GM18951 (cell line): ENCODE data around the gene GALNT11.

ENCODE experiments used
- POLR2A ChIP-seq: IDR thresholded peaks from 4 replicates; pipeline ENCODE4 v1.6.1; 2011; ENCODE audit warnings: mild to moderate bottlenecking; ENCODE audit not compliant: insufficient read length, insufficient read depth; ENCODE audit errors: extremely low read depth
- in situ Hi-C: fragments of 300-500 bp; cut with MboI; formaldehyde crosslinking; loops from one replicate; pipeline ENCODE4 v1.12.0; 2022; ENCODE audit warnings: low sequenced_read_pairs, mixed read lengths, inconsistent platforms; ENCODE audit not compliant: unreplicated experiment

The GALNT11 gene

DNA sequence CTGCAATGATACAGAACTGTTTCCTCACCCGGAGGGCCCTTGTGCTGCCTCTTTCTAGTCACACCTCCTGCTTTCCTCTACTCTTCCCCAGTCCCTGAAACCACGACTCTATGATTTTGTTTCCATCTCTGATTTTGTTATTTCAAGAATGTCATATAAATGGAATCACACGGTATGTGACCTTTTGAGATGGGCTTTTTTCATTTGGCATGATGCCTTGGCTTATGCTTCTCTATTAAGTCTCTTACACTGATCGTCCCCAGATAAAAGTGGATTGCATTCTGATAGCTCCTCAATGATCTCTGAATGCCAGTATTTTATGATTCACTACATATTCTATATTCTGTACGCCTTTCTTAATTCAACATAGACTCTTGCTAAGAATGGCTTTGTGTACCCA, 78.2 kb downstream of the GALNT11 start:
- TF ChIP-seq POLR2A, result no peak
- in situ Hi-C loops, result no loop called here

GRCh38 chr7:152105205-152105604, 79.7 kb downstream of the GALNT11 start:
- TF ChIP-seq POLR2A, result no peak
- in situ Hi-C loops, result no loop called here

DNA sequence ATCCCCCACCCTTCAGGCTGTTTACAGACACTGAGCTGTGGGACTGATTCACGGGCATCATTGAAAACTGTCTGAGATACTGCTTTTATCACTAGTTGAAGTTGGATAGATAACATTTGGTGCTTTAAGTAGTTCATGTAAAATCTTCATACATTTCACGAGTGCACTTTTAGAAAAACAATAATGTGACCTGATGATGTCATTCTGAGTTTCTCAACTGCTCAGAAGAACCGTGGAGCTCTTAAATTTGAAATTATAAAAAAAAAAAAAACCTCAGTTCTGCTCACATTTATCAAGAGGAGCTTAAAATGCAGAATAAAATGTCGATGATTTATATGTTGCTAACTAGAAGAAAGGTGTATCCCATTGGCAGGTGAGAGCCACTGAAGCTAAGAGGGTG, 81.5 kb downstream of the GALNT11 start:
- no peak for TF ChIP-seq POLR2A
- in situ Hi-C loops, result no loop called here

GRCh38 chr7:152107945-152108344, 82.5 kb downstream of the GALNT11 start:
- in situ Hi-C loops, result no loop called here
- no peak for TF ChIP-seq POLR2A

- in situ Hi-C loops, result no loop called here
- TF ChIP-seq POLR2A, result no peak
These were observed 82.9 kb downstream of the GALNT11 start for GRCh38 chr7:152108359-152108758.

GRCh38 chr7:152112829-152113228, 87.4 kb downstream of the GALNT11 start:
- TF ChIP-seq POLR2A, result no peak
- in situ Hi-C loops, result no loop called here

GRCh38 chr7:152115021-152115718, 89.7 kb downstream of the GALNT11 start:
- in situ Hi-C loops, result no loop called here
- TF ChIP-seq POLR2A, result no peak

DNA sequence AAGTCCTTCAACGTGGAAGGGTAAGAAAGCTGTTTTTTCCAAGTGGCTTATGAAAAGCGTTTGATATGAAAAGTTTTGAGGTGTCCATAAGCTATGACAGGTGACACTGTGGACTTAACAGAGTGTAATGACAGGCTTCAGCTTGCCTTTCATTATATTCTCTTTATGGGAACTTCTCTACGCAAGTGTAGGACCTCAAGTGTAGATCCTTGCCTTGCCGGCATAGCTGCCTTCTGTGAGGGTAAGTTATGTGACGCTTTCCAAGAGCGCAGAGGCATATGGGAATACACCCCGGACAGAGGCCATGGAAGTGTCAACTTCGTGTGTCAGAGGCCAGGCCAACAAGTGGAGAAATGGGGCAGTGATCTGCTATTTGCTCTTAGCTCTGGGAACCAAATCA, 91.9 kb downstream of the GALNT11 start:
- in situ Hi-C loops, result no loop called here
- TF ChIP-seq POLR2A, result no peak

DNA sequence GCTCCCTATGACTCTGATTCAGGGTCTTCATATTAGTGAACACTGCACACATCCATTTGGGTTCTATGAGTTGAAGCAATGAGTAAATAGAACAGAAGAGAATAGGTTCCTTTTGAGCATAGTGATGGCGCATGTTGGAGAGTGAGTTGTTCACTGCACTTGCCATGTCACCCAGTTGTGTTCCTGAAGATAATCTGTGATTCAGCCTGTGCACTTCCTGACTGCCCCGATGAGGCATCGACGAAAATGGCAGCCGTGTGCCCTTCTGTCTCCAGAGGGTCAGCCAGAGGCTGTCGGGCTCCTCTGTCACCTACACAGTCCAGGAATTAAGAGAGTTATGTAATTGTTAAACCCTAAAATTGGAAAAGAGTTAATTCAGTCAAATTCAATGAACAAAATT, 94.7 kb downstream of the GALNT11 start:
- TF ChIP-seq POLR2A, result no peak
- in situ Hi-C loops, result no loop called here

DNA sequence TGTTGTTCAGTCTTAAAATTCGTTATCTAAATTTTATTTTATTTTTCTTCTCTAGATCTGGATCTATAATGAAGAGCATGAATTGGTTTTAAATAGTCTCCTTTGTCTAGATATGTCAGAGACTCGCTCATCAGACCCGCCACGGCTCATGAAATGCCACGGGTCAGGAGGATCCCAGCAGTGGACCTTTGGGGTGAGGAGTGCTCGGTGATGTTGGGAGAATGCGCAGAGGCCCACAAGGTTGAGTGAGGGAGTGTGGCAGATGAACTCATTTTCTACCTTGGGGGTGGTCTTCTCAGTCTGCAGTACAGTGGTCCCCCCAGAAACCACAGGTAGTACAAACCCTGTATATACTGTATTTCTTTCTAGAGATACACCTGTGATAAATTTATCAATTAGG, 95.3 kb downstream of the GALNT11 start:
- TF ChIP-seq POLR2A, result no peak
- in situ Hi-C loops, result no loop called here

- in situ Hi-C loops, result no loop called here
- TF ChIP-seq POLR2A, result no peak
These were observed 96.0 kb downstream of the GALNT11 start for GRCh38 chr7:152121432-152121831.

GRCh38 chr7:152122540-152122939, 97.1 kb downstream of the GALNT11 start:
- in situ Hi-C loops, result no loop called here
- TF ChIP-seq POLR2A, result no peak

DNA sequence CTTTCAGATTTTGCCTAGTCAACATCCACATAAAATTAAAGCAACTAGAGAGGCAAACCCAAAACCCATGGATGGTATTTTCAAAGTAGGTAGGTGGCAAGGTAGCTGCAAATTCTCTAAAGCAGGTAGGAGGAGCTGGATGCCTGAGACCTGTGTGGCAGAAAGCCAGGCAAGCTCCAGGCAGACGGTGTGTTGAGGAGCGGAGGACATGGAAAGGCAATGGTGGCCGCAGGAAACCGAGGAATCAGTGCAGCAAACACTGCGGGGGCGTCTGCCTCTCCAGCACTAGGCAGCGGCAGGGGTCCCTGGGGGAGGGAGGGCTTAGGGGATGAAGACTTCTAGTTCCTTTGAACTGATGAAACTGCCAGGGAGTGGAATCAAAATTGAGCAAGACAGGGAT, 101.3 kb downstream of the GALNT11 start:
- TF ChIP-seq POLR2A, result no peak
- in situ Hi-C loops, result no loop called here

DNA sequence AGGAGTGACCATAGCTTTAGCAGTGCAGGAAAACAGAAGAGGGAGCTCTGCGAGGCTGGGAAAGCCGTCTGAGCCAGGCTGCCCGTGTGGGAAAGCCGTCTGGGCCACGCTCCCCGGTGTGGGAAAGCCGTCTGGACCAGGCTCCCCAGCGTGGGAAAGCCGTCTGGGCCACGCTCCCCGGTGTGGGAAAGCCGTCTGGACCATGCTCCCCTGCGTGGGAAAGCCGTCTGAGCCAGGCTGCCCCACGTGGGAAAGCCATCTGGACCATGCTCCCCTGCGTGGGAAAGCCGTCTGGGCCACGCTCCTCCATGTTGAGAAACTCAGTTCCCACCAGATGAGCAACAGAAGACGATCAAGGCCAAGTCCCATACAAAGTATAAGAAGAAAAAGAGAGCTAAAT, 101.8 kb downstream of the GALNT11 start:
- no peak for TF ChIP-seq POLR2A

DNA sequence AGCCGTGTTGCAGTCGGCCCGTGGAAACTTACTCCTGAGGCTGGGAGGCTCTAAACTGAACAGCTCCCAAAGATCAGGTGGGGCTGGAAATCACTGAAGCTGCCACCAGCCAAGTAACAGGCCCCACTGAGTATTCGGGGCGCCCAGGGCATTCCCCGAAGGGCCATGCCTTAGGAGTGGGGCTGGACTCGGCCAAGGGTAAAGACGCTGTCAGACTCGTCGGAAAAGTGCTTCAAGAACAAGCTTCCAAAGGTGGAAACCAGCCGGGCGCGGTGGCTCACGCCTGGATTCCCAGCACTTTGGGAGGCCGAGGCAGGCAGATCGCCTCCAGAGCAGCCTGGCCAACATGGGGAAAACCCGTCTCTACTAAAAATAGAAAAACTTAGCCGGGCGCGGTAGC, 102.8 kb downstream of the GALNT11 start:
- in situ Hi-C loops, result no loop called here
- TF ChIP-seq POLR2A, result no peak

More for the DNA sequence above, 101.8 kb downstream of the GALNT11 start:
- in situ Hi-C loops, result no loop called here
